Fibroblast of lung (primary cell): Measurements from ENCODE around the gene DNAJC17. TPM values are rescaled to one million over a fixed set of nuclear protein-coding genes. Genes with fewer than 3 reads are reported as not detected.

Experiments
- DNase-seq, 2 donors: peaks; one replicate each; pipeline versions ENCODE4 v3.0.0 to v3.0.0-alpha.2; 2010; ENCODE audit warnings: low read depth in 2 of 2
- H2AFZ ChIP-seq: 2 replicates; pipeline ENCODE4 v1.5.1; 2012; ENCODE audit warnings: low read length, control low read depth, inconsistent platforms
- H3K27ac ChIP-seq: 2 replicates; pipeline ENCODE4 v1.5.1; 2011; ENCODE audit warnings: low read length, control low read depth; ENCODE audit not compliant: insufficient read depth
- H3K27me3 ChIP-seq: 2 replicates; pipeline ENCODE4 v1.5.1; 2011; ENCODE audit warnings: mild to moderate bottlenecking, low read length; ENCODE audit not compliant: control insufficient read depth, insufficient read depth
- H3K36me3 ChIP-seq: 2 replicates; pipeline ENCODE4 v1.5.1; 2011; ENCODE audit warnings: low read length; ENCODE audit not compliant: control insufficient read depth, insufficient read depth
- H3K4me1 ChIP-seq: 2 replicates; pipeline ENCODE4 v1.5.1; 2011; ENCODE audit warnings: low read length; ENCODE audit not compliant: control insufficient read depth, insufficient read depth; ENCODE audit errors: extremely low read depth
- H3K4me2 ChIP-seq: 2 replicates; pipeline ENCODE4 v1.5.1; 2011; ENCODE audit warnings: low read length, control low read depth; ENCODE audit not compliant: insufficient read depth; ENCODE audit errors: extremely low read depth
- H3K4me3 ChIP-seq, 4 experiments: fragments of 200-600 bp in 1 of 4; sonication (generic) in 1 of 4; replicated peaks in 1 of 4; 2 replicates each; pipeline ENCODE4 v1.5.1; 2011 to 2016; ENCODE audit warnings: low read length in 4 of 4, low read depth in 3 of 4, mild to moderate bottlenecking in 3 of 4, control low read depth in 2 of 4, inconsistent platforms in 1 of 4, mixed read lengths in 1 of 4; ENCODE audit not compliant: insufficient read depth in 1 of 4; ENCODE audit errors: control extremely low read depth in 1 of 4
- H3K79me2 ChIP-seq: 2 replicates; pipeline ENCODE4 v1.5.1; 2012; ENCODE audit warnings: mild to moderate bottlenecking, low read length, inconsistent platforms; ENCODE audit not compliant: control insufficient read depth, insufficient read depth
- H3K9ac ChIP-seq: 2 replicates; pipeline ENCODE4 v1.5.1; 2011; ENCODE audit warnings: mild to moderate bottlenecking, low read length, control low read depth; ENCODE audit not compliant: insufficient read depth
- H3K9me3 ChIP-seq: 2 replicates; pipeline ENCODE4 v1.5.1; 2012; ENCODE audit warnings: low read depth, low read length; ENCODE audit not compliant: control insufficient read depth, insufficient read depth
- H4K20me1 ChIP-seq: 2 replicates; pipeline ENCODE4 v1.5.1; 2011; ENCODE audit warnings: low read length; ENCODE audit not compliant: control insufficient read depth, insufficient read depth; ENCODE audit errors: extremely low read depth
- EZH2 ChIP-seq: IDR thresholded peaks from 2 replicates; pipeline ENCODE4 v1.5.1; 2012; ENCODE audit warnings: low read length, control low read depth, mild to moderate bottlenecking; ENCODE audit errors: missing control alignments
- polyA plus RNA-seq, 2 donors: library from polyadenylated mRNA; depleted of rRNA in 1 of 2; stranded (reverse) in 1 of 2; unstranded in 1 of 2; fragments of >200 nt; gene quantifications; 2 replicates each; pipeline ENCODE4 v1.2.1, GENCODE V29; 2011 to 2012; ENCODE audit warnings: missing spikeins in 1 of 2
- total RNA-seq: library from RNA; depleted of rRNA; stranded (reverse); fragments of >200 nt; gene quantifications from 2 replicates; pipeline ENCODE4 v1.2.1, GENCODE V29; 2014
- TF ChIP-seq, protein P1 (sequence below), 2 donors: IDR thresholded peaks in 1 of 2; conservative IDR thresholded peaks in 1 of 2; 1 replicate in 1 of 2; 2 replicates in 1 of 2; pipeline ENCODE4 v1.5.1; 2011 to 2012; ENCODE audit warnings: low read length in 2 of 2, control low read depth in 1 of 2, inconsistent platforms in 1 of 2, low read depth in 1 of 2, mild to moderate bottlenecking in 1 of 2

The DNAJC17 gene
- total and polyA plus RNA-seq, 2 donors (not counting 1 experiment from before 2014, with no cell fraction given), result 17.7 to 41.8 TPM

DNA sequence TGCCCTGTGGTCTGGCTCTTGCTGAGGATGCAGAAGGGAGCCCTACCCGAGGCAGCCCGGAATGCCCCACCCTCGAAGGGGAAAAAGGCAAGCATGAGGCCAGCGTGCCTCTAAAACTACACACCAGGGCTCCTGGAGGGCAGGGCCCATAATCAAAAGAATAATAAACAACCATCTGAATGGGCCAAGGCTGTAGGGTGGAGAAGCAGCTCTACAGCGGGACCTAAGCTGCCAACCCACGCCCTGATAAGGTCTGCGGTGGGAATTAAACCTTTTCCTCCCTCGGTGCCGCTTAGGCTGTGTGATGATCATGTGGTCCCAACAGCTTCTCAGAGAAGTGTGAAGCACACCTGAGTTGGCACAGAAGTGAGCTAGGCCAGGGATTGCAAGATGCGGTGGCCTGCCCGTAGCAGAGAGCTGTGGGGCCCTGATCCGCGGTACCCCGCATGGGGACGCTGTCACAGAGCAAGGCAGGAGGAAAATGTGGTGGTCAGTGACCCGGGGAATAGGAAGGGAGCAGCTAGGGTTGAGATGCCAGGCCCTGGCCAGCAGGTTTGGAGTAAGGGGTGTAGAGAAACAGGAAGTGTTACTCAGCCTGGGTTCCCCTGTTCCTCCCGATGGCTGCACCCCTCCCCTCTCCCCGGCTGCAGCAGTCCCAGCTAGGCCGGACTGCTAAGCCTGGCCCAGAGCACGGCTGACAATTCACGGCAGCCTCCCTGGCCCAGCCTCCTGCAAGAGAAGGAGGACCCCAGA is 38.6 kb downstream of the DNAJC17 start:
- Histone ChIP-seq H3K27me3 (no peaks in the 10 kb centered on the region), H3K4me1 (peaks cover 9% of the 10 kb centered on the region), H3K36me3 (peaks cover 10% of the 10 kb centered on the region), H3K9ac (peak overlapping the region; percentile 2), H2AFZ (no peak overlapping the region), H3K9me3 (no peaks in the 10 kb centered on the region), H3K79me2 (no peaks in the 10 kb centered on the region), H3K27ac (no peak overlapping the region), H4K20me1 (no peaks in the 10 kb centered on the region), H3K4me2 (no peak overlapping the region), H3K4me3 (no peak overlapping the region)
- TF ChIP-seq, protein P1, sequence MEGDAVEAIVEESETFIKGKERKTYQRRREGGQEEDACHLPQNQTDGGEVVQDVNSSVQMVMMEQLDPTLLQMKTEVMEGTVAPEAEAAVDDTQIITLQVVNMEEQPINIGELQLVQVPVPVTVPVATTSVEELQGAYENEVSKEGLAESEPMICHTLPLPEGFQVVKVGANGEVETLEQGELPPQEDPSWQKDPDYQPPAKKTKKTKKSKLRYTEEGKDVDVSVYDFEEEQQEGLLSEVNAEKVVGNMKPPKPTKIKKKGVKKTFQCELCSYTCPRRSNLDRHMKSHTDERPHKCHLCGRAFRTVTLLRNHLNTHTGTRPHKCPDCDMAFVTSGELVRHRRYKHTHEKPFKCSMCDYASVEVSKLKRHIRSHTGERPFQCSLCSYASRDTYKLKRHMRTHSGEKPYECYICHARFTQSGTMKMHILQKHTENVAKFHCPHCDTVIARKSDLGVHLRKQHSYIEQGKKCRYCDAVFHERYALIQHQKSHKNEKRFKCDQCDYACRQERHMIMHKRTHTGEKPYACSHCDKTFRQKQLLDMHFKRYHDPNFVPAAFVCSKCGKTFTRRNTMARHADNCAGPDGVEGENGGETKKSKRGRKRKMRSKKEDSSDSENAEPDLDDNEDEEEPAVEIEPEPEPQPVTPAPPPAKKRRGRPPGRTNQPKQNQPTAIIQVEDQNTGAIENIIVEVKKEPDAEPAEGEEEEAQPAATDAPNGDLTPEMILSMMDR (conservative IDR thresholded peaks at IDR 0.05 in 1 of 2, IDR thresholded peaks at IDR 0.05 in 1 of 2; ENCODE audit: low read depth in 1 of 2, low read length in 2 of 2), result no peak
- no peak for TF ChIP-seq EZH2
- DNase-seq, result peak in 1 of 2 donors; percentile 33

DNA sequence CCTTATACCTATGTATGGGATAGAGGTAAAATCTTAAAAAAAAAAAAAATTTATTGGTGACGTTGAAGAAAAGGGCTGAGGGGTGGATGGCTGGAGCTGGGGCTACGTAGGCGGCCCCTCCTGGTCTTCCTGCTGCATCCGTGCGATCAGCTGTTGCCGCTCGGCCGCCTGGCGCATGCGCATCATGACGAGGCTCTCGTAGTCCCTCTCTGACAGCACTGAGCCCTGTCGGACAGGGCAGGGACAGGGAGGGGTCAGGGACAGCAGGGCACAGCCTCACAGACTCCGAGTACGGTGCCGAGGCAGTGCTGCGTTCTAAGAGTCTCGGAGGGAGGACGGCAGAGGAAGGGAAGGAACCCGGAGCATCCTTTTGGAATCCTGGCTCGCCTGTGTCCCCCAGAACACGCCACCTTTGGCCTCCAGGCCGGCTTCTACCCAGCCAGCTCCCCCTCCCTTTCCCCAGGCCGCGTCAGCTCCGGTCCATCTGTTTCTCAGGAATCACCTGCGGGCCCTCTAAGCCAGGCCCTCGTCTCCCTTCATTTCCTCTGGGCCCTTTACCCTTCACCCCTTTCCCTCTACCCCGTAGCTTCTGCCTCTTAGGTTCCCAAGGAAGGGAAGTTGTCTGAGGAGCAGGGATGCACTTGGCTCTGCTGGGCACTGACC is 39.3 kb downstream of the DNAJC17 start:
- Histone ChIP-seq H3K27ac (no peak overlapping the region), H2AFZ (no peak overlapping the region), H4K20me1 (no peaks in the 10 kb centered on the region), H3K4me1 (peaks cover 16% of the 10 kb centered on the region), H3K79me2 (no peaks in the 10 kb centered on the region), H3K9ac (no peak overlapping the region), H3K4me3 (no peak overlapping the region), H3K4me2 (no peak overlapping the region), H3K36me3 (peaks cover 7% of the 10 kb centered on the region), H3K9me3 (no peaks in the 10 kb centered on the region), H3K27me3 (no peaks in the 10 kb centered on the region)
- DNase-seq, result no peak
- no peak for TF ChIP-seq EZH2
- TF ChIP-seq, protein P1 (conservative IDR thresholded peaks at IDR 0.05 in 1 of 2, IDR thresholded peaks at IDR 0.05 in 1 of 2; ENCODE audit: low read depth in 1 of 2, low read length in 2 of 2), result no peak

GRCh38 chr15:40766906-40767837 is 40.1 kb downstream of the DNAJC17 start:
- Histone ChIP-seq H3K27ac (no peak overlapping the region), H4K20me1 (no peaks in the 10 kb centered on the region), H3K4me3 (no peak overlapping the region), H3K36me3 (peaks cover 5% of the 10 kb centered on the region), H3K9me3 (no peaks in the 10 kb centered on the region), H3K9ac (no peak overlapping the region), H2AFZ (no peak overlapping the region), H3K4me1 (peaks cover 16% of the 10 kb centered on the region), H3K4me2 (no peak overlapping the region), H3K27me3 (no peaks in the 10 kb centered on the region), H3K79me2 (no peaks in the 10 kb centered on the region)
- DNase-seq, result peak; percentile 29 to 79
- no peak for TF ChIP-seq EZH2
- TF ChIP-seq, protein P1 (conservative IDR thresholded peaks at IDR 0.05 in 1 of 2, IDR thresholded peaks at IDR 0.05 in 1 of 2; ENCODE audit: low read depth in 1 of 2, low read length in 2 of 2), result no peak
